ENCODE data around the gene PLA2G4F. TPM values are rescaled to one million over a fixed set of nuclear protein-coding genes. Genes with fewer than 3 reads are reported as not detected.

PLA2G4F gene
- total RNA-seq, 4 donors from 2014 or later = not detected

DNA sequence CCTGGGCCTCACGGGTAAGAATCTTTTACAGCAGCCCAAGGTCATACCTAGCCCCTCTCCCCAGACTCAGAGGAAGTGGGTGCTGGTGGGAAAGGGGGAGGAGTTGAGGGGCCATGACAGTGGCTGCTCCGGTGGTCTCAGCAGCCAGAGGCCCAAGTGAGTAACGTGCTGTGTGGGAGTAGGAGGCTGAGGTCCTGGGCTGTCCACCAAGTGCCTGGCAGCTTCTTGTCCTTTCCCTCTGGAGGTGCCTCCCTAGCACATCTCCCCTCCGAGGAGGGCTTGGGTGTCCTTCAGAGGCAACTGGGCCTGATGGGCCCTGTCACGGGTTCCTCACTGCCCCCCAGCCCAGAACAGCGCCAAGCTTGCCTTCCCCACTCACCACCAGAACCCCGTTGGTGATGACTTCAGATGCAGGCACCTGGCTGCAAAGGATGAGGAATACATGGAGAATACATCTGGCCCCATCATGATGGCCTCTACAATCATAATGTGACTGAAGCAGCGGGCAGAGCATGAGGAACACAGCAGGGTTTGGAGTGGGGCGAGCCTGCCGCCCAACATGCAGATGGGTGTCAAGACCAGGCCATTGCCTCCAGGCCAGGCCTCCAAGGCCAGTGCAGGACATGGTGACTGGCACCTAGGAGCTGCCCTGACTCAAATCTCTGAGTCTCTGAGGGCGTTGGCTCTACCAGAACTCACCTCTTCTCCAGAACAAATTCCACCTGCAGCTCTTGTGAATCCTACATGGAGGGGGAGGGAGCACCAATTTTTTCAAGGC, 3.3 kb downstream of the PLA2G4F start:
- Histone ChIP-seq H3K27me3 (no peaks in the 10 kb centered on the region), H3K27ac (no peak overlapping the region), H3K36me3 (no peaks in the 10 kb centered on the region), H3K4me1 (peaks cover 0 to 12% (median 2%) of the 10 kb centered on the region in 4 donors), H3K4me3 (no peak overlapping the region), H3K9me3 (no peaks in the 10 kb centered on the region)
- DNase-seq (ENCODE audit: low spot score in 2 of 2) = no peak
- no peak for TF ChIP-seq EP300 (IDR thresholded peaks at IDR 0.05)
- 81 to 92% methylated on average over 10 to 11 of the region's 11 CpGs for WGBS, 2 donors

GRCh38 chr15:42152196-42152920, 4.1 kb downstream of the PLA2G4F start:
- DNase-seq (ENCODE audit: low spot score in 2 of 2) = no peak

GRCh38 chr15:42151736-42152135, 4.7 kb downstream of the PLA2G4F start:
- no peaks in the 10 kb centered on the region for H3K36me3 ChIP-seq
- H3K4me1 ChIP-seq = peaks cover 0 to 12% (median 2%) of the 10 kb centered on the region in 4 donors
- no peak for DNase-seq (ENCODE audit: low spot score in 2 of 2)
- H3K4me3 ChIP-seq = no peak overlapping the region
- no peaks in the 10 kb centered on the region for H3K27me3 ChIP-seq
- TF ChIP-seq, protein P1, sequence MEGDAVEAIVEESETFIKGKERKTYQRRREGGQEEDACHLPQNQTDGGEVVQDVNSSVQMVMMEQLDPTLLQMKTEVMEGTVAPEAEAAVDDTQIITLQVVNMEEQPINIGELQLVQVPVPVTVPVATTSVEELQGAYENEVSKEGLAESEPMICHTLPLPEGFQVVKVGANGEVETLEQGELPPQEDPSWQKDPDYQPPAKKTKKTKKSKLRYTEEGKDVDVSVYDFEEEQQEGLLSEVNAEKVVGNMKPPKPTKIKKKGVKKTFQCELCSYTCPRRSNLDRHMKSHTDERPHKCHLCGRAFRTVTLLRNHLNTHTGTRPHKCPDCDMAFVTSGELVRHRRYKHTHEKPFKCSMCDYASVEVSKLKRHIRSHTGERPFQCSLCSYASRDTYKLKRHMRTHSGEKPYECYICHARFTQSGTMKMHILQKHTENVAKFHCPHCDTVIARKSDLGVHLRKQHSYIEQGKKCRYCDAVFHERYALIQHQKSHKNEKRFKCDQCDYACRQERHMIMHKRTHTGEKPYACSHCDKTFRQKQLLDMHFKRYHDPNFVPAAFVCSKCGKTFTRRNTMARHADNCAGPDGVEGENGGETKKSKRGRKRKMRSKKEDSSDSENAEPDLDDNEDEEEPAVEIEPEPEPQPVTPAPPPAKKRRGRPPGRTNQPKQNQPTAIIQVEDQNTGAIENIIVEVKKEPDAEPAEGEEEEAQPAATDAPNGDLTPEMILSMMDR (IDR thresholded peaks at IDR 0.05) = no peak
- TF ChIP-seq EP300 (IDR thresholded peaks at IDR 0.05) (no peak), POLR2A (IDR thresholded peaks at IDR 0.05) (no peak)
- peak overlapping the region in 1 of 4 donors; percentile 11 for H3K27ac ChIP-seq
- no peaks in the 10 kb centered on the region for H3K9me3 ChIP-seq
- WGBS, 2 donors = 13 to 26% methylated on average over 4 of the region's 4 CpGs

More at GRCh38 chr15:42152196-42152920, 4.1 kb downstream of the PLA2G4F start:
- TF ChIP-seq EP300 (IDR thresholded peaks at IDR 0.05) = no peak
- TF ChIP-seq POLR2A (IDR thresholded peaks at IDR 0.05) = no peak
- TF ChIP-seq, protein P1 (IDR thresholded peaks at IDR 0.05) = no peak
- 79 to 85% methylated on average over 14 of the region's 14 CpGs for WGBS, 2 donors
- no peak overlapping the region for H3K4me3 ChIP-seq
- no peaks in the 10 kb centered on the region for H3K9me3 ChIP-seq
- H3K27me3 ChIP-seq = no peaks in the 10 kb centered on the region
- H3K4me1 ChIP-seq = peaks cover 0 to 12% (median 2%) of the 10 kb centered on the region in 4 donors
- no peaks in the 10 kb centered on the region for H3K36me3 ChIP-seq
- peak overlapping the region in 1 of 4 donors; percentile 11 for H3K27ac ChIP-seq

DNA sequence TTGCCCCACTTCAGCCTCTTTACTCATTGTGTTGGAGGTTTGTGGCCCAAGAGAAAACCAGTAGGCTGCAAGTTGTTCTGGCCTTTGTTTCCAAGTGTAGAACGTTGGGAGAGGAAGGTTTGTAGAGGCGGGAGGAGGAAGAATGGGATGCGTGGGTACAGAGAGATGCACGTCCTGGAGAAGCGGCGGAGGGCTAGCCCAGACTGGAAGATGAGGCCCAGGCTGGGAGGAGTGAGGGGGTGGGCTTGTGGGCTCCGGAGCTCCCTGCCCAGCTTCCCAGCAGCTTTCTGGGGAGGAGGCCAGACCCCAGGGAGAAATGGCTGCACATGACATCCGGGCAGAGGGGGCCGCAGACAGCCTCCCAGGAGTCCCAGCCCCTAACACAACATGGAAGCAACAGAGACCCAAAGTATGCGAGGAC, 5.3 kb downstream of the PLA2G4F start:
- TF ChIP-seq EP300 (IDR thresholded peaks at IDR 0.05) (no peak), POLR2A (IDR thresholded peaks at IDR 0.05) (no peak)
- TF ChIP-seq, protein P1 (IDR thresholded peaks at IDR 0.05) = no peak
- DNase-seq (ENCODE audit: low spot score in 2 of 2) = no peak
- H3K36me3 ChIP-seq = no peaks in the 10 kb centered on the region
- H3K9me3 ChIP-seq = no peaks in the 10 kb centered on the region
- peaks cover 0 to 12% (median 2%) of the 10 kb centered on the region in 4 donors for H3K4me1 ChIP-seq
- no peaks in the 10 kb centered on the region for H3K27me3 ChIP-seq
- no peak overlapping the region for H3K4me3 ChIP-seq
- H3K27ac ChIP-seq = no peak overlapping the region
- 66 to 69% methylated on average over 10 of the region's 10 CpGs for WGBS, 2 donors

- Histone ChIP-seq H3K4me3 (no peak overlapping the region), H3K27ac (no peak overlapping the region), H3K36me3 (no peaks in the 10 kb centered on the region), H3K4me1 (peaks cover 0 to 12% (median 2%) of the 10 kb centered on the region in 4 donors), H3K9me3 (no peaks in the 10 kb centered on the region), H3K27me3 (no peaks in the 10 kb centered on the region)
- whole genome bisulfite sequencing, 2 donors = 91 to 94% methylated on average over 7 to 12 of the region's 17 CpGs
- TF ChIP-seq POLR2A (IDR thresholded peaks at IDR 0.05) (no peak), EP300 (IDR thresholded peaks at IDR 0.05) (no peak)
- TF ChIP-seq, protein P1 (IDR thresholded peaks at IDR 0.05) = no peak
- no peak for DNase-seq (ENCODE audit: low spot score in 2 of 2)
These were observed 6.0 kb downstream of the PLA2G4F start for GRCh38 chr15:42150219-42150970.

Data from tibial nerve (tissue), 4 donors.